ENCODE measurements around the gene NOD2.
A peak's percentile ranks its signal among the peaks of the same experiment; 100 is the strongest.

The NOD2 gene

GRCh38 chr16:50694206-50694605 lies 800 bp downstream of the NOD2 start:
- DNase-seq (ENCODE audit: low spot score): no peak

GRCh38 chr16:50695017-50696000 lies 1.9 kb downstream of the NOD2 start:
- DNase-seq (ENCODE audit: low spot score): no peak

- no peak for DNase-seq (ENCODE audit: low spot score)
Observed at GRCh38 chr16:50696126-50696525, 2.7 kb downstream of the NOD2 start.

GRCh38 chr16:50696575-50697420 lies 3.4 kb downstream of the NOD2 start:
- peak; percentile 21 for DNase-seq (ENCODE audit: low spot score)

- no peak for DNase-seq (ENCODE audit: low spot score)
Observed at GRCh38 chr16:50697421-50697715, 4.0 kb downstream of the NOD2 start.

GRCh38 chr16:50697881-50698767 lies 4.7 kb downstream of the NOD2 start:
- DNase-seq (ENCODE audit: low spot score): no peak

GRCh38 chr16:50699326-50700159 lies 6.1 kb downstream of the NOD2 start:
- DNase-seq (ENCODE audit: low spot score): no peak

GRCh38 chr16:50702725-50703124 lies 9.3 kb downstream of the NOD2 start:
- DNase-seq (ENCODE audit: low spot score): no peak

- no peak for DNase-seq (ENCODE audit: low spot score)
Observed at GRCh38 chr16:50704245-50704644, 10.8 kb downstream of the NOD2 start.

- no peak for DNase-seq (ENCODE audit: low spot score)
Observed at GRCh38 chr16:50705436-50706110, 12.2 kb downstream of the NOD2 start.

- no peak for DNase-seq (ENCODE audit: low spot score)
Observed at GRCh38 chr16:50706250-50706649, 12.8 kb downstream of the NOD2 start.

GRCh38 chr16:50708373-50709060 lies 15.1 kb downstream of the NOD2 start:
- DNase-seq (ENCODE audit: low spot score): no peak

GRCh38 chr16:50709061-50709684 lies 15.8 kb downstream of the NOD2 start:
- no peak for DNase-seq (ENCODE audit: low spot score)

GRCh38 chr16:50709980-50710379 lies 16.6 kb downstream of the NOD2 start:
- no peak for DNase-seq (ENCODE audit: low spot score)

GRCh38 chr16:50711040-50711439 lies 17.6 kb downstream of the NOD2 start:
- no peak for DNase-seq (ENCODE audit: low spot score)

- DNase-seq (ENCODE audit: low spot score): no peak
Observed at GRCh38 chr16:50711862-50712559, 18.6 kb downstream of the NOD2 start.

- DNase-seq (ENCODE audit: low spot score): no peak
Observed at GRCh38 chr16:50712560-50712898, 19.1 kb downstream of the NOD2 start.

- no peak for DNase-seq (ENCODE audit: low spot score)
Observed at GRCh38 chr16:50712956-50713355, 19.6 kb downstream of the NOD2 start.

GRCh38 chr16:50717091-50717490 lies 23.7 kb downstream of the NOD2 start:
- DNase-seq (ENCODE audit: low spot score): no peak
